ENCODE measurements around the gene ZCCHC14. TPM values are rescaled to one million over a fixed set of nuclear protein-coding genes. Genes with fewer than 3 reads are reported as not detected.

Gene ZCCHC14
- total and polyA plus RNA-seq, 2 experiments from 2014 or later, result 2.7 to 6.3 TPM

- Histone ChIP-seq H3K27me3 (replicated peaks; ENCODE audit: insufficient read depth) (no peaks in the 10 kb centered on the region), H3K79me2 (ENCODE audit: insufficient read depth) (no peaks in the 10 kb centered on the region), H3F3A (ENCODE audit: insufficient read depth) (peaks cover 22% of the 10 kb centered on the region), H4K20me1 (ENCODE audit: insufficient read depth) (no peaks in the 10 kb centered on the region), H3K9me2 (ENCODE audit: insufficient read depth) (no peaks in the 10 kb centered on the region), H3K9ac (no peak overlapping the region), H3K4me3 (no peak overlapping the region), H3K4me2 (ENCODE audit: unreplicated experiment) (no peak overlapping the region), H2AFZ (no peak overlapping the region), H3K27ac (no peak overlapping the region), H3K36me3 (ENCODE audit: low read depth) (no peaks in the 10 kb centered on the region), H3K9me3 (ENCODE audit: low read depth) (no peaks in the 10 kb centered on the region), H3K4me1 (ENCODE audit: insufficient read depth) (peaks cover 24% of the 10 kb centered on the region)
- in situ Hi-C loops (cut with MboI), result no loop called here
- 81 to 86% methylated on average over 7 to 10 of the region's 10 CpGs for whole genome bisulfite sequencing, 2 experiments (ENCODE audit: low coverage in 1 of 2, low lambda C conversion rate in 2 of 2, missing lambda C conversion rate in 2 of 2)
- no peak for DNase-seq
- TF ChIP-seq EZH2 (IDR thresholded peaks at IDR 0.05; ENCODE audit: insufficient read depth, poor library complexity, severe bottlenecking) (no peak), EZH2phosphoT487 (IDR thresholded peaks at IDR 0.05; ENCODE audit: insufficient read depth, low read depth) (no peak)
Measured at GRCh38 chr16:87536795-87537142, 43.9 kb upstream of the ZCCHC14 start.

DNA sequence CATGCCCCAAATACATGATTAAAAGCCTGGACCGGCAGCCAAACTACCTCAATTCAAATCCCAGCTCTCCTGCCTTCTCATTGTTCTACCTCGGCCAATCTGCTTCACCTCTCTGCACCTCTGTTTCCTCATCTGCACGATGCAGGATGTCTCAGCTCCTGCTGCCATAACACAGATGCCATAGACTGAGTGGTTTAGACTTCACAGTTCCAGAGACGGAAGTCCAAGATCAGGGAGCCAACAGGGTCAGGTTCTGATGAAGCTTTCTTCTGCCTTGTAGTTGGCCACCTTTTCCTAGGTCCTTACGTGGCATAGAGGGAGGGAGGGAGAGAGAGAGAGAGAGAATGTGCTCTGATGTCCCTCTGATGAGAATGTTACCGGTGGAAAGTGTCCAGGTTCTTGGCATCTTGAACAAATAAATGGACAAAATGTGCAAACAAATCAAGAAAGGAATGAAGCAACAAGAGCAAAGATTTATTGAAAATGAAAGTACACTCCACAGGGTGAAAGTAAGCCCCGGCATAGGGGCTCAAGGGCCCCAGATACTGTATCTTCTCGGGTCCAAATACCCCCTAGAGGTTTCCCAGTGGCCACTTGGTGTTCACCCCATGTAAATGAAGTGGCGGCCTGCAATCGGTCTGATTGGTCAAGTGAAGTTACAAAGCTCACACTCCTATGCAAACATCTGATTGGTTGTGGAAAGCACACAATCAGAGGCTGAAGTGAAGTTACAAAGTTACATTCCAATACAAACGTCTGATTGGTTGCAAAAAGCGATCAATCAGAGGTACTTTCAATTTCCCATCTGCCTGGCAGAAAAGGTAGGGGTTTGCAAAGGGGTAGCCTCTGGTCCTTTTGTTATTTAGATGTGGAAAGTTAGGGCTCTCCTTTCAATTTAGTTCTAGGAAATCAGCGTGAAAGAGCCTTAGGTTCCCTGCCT is 43.3 kb upstream of the ZCCHC14 start:
- peaks cover 22% of the 10 kb centered on the region for H3F3A ChIP-seq (ENCODE audit: insufficient read depth)
- no peak overlapping the region for H3K27ac ChIP-seq
- no peaks in the 10 kb centered on the region for H3K27me3 ChIP-seq (replicated peaks; ENCODE audit: insufficient read depth)
- no peaks in the 10 kb centered on the region for H3K9me2 ChIP-seq (ENCODE audit: insufficient read depth)
- H2AFZ ChIP-seq, result no peak overlapping the region
- no peaks in the 10 kb centered on the region for H3K9me3 ChIP-seq (ENCODE audit: low read depth)
- H3K4me1 ChIP-seq (ENCODE audit: insufficient read depth), result peaks cover 20% of the 10 kb centered on the region
- H3K4me3 ChIP-seq, result no peak overlapping the region
- H3K79me2 ChIP-seq (ENCODE audit: insufficient read depth), result no peaks in the 10 kb centered on the region
- H3K9ac ChIP-seq, result no peak overlapping the region
- no peak overlapping the region for H3K4me2 ChIP-seq (ENCODE audit: unreplicated experiment)
- no peaks in the 10 kb centered on the region for H4K20me1 ChIP-seq (ENCODE audit: insufficient read depth)
- no peak for DNase-seq
- H3K36me3 ChIP-seq (ENCODE audit: low read depth), result no peaks in the 10 kb centered on the region
- TF ChIP-seq EZH2 (IDR thresholded peaks at IDR 0.05; ENCODE audit: insufficient read depth, poor library complexity, severe bottlenecking), result no peak
- TF ChIP-seq EZH2phosphoT487 (IDR thresholded peaks at IDR 0.05; ENCODE audit: insufficient read depth, low read depth), result no peak
- whole genome bisulfite sequencing, 2 experiments (ENCODE audit: low coverage in 1 of 2, low lambda C conversion rate in 2 of 2, missing lambda C conversion rate in 2 of 2), result 58 to 59% methylated on average over 13 of the region's 13 CpGs
- in situ Hi-C loops (cut with MboI), result no loop called here

DNA sequence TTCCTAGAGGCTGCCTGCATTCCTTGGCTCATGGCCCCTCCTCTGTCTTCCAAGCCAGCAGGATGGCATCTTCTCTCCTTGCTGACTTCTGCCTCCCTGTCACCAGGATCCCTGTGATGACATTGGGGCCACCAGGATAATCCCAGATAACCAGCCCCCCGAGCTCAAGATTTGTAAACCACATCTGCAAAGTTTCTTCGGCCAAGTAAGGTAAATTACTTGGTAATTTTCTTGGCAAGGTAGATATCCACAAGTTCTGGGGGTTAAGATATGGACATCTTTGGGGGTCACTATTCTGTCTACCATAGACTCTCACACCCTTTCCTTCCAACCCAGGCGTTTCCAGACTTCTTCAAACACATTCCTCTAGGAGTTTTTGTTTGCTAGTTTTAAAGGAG is 42.6 kb upstream of the ZCCHC14 start:
- in situ Hi-C loops (cut with MboI), result no loop called here
- H2AFZ ChIP-seq, result no peak overlapping the region
- no peak overlapping the region for H3K27ac ChIP-seq
- no peak for TF ChIP-seq EZH2 (IDR thresholded peaks at IDR 0.05; ENCODE audit: insufficient read depth, poor library complexity, severe bottlenecking)
- no peak overlapping the region for H3K4me3 ChIP-seq
- H4K20me1 ChIP-seq (ENCODE audit: insufficient read depth), result no peaks in the 10 kb centered on the region
- no peaks in the 10 kb centered on the region for H3K9me2 ChIP-seq (ENCODE audit: insufficient read depth)
- no peaks in the 10 kb centered on the region for H3K79me2 ChIP-seq (ENCODE audit: insufficient read depth)
- peaks cover 22% of the 10 kb centered on the region for H3F3A ChIP-seq (ENCODE audit: insufficient read depth)
- no peaks in the 10 kb centered on the region for H3K9me3 ChIP-seq (ENCODE audit: low read depth)
- no peaks in the 10 kb centered on the region for H3K27me3 ChIP-seq (replicated peaks; ENCODE audit: insufficient read depth)
- peaks cover 14% of the 10 kb centered on the region for H3K4me1 ChIP-seq (ENCODE audit: insufficient read depth)
- no peak overlapping the region for H3K9ac ChIP-seq
- WGBS, 2 experiments (ENCODE audit: low coverage in 1 of 2, low lambda C conversion rate in 2 of 2, missing lambda C conversion rate in 2 of 2), result 46 to 52% methylated on average over 3 of the region's 3 CpGs
- H3K36me3 ChIP-seq (ENCODE audit: low read depth), result no peaks in the 10 kb centered on the region
- DNase-seq, result no peak
- H3K4me2 ChIP-seq (ENCODE audit: unreplicated experiment), result no peak overlapping the region

DNA sequence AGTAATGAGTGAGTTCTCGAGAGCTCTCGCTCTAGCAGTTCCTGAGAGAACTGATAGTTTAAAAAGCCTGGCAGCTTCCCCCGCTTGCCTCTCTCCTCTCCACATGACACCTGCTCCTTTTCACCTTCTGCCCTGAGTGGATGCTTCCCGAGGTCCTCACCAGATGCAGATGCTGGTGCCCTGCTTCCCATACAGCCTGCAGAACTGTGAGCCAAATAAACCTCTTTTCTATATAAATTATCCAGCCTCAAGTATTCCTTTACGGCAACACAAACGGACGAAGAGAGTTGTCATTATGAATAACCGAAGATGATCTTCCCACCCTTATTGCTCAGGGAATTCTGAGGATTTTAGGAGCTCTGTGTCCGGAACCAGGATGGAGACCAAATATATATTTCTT is 41.9 kb upstream of the ZCCHC14 start:
- H3K79me2 ChIP-seq (ENCODE audit: insufficient read depth), result no peaks in the 10 kb centered on the region
- in situ Hi-C loops (cut with MboI), result no loop called here
- H3K9ac ChIP-seq, result no peak overlapping the region
- H3F3A ChIP-seq (ENCODE audit: insufficient read depth), result peaks cover 22% of the 10 kb centered on the region
- no peaks in the 10 kb centered on the region for H3K9me2 ChIP-seq (ENCODE audit: insufficient read depth)
- no peaks in the 10 kb centered on the region for H3K36me3 ChIP-seq (ENCODE audit: low read depth)
- no peak for DNase-seq
- no peak overlapping the region for H3K27ac ChIP-seq
- no peak overlapping the region for H2AFZ ChIP-seq
- TF ChIP-seq EZH2 (IDR thresholded peaks at IDR 0.05; ENCODE audit: insufficient read depth, poor library complexity, severe bottlenecking) (no peak), EZH2phosphoT487 (IDR thresholded peaks at IDR 0.05; ENCODE audit: insufficient read depth, low read depth) (no peak)
- H4K20me1 ChIP-seq (ENCODE audit: insufficient read depth), result no peaks in the 10 kb centered on the region
- no peak overlapping the region for H3K4me3 ChIP-seq
- H3K9me3 ChIP-seq (ENCODE audit: low read depth), result no peaks in the 10 kb centered on the region
- WGBS, 2 experiments (ENCODE audit: low coverage in 1 of 2, low lambda C conversion rate in 2 of 2, missing lambda C conversion rate in 2 of 2), result 84 to 91% methylated on average over 9 of the region's 9 CpGs
- peaks cover 14% of the 10 kb centered on the region for H3K4me1 ChIP-seq (ENCODE audit: insufficient read depth)
- H3K27me3 ChIP-seq (replicated peaks; ENCODE audit: insufficient read depth), result no peaks in the 10 kb centered on the region
- H3K4me2 ChIP-seq (ENCODE audit: unreplicated experiment), result no peak overlapping the region
